Non-pigmented ciliary epithelial cell (primary cell): Measurements from ENCODE around the gene THSD4.
"Not testable (repeated sequence)": the region's sequence is repeated elsewhere in the genome, so short reads cannot be mapped to it uniquely, and the experiment has no call there.

ENCODE experiments used
- DNase-seq: peaks from one replicate; pipeline ENCODE4 v3.0.0-alpha.2; 2010; ENCODE audit warnings: low read depth

THSD4 gene

GRCh38 chr15:71192816-71193215 lies 77.5 kb downstream of the THSD4 start:
- no peak for DNase-seq

- DNase-seq = no peak
These were observed 79.0 kb downstream of the THSD4 start for GRCh38 chr15:71194286-71194685.

GRCh38 chr15:71195242-71195641 lies 80.0 kb downstream of the THSD4 start:
- DNase-seq = no peak

GRCh38 chr15:71197620-71198019 lies 82.3 kb downstream of the THSD4 start:
- no peak for DNase-seq

- DNase-seq = no peak
These were observed 83.6 kb downstream of the THSD4 start for GRCh38 chr15:71198846-71199245.

GRCh38 chr15:71199384-71200351 lies 84.4 kb downstream of the THSD4 start:
- no peak for DNase-seq

GRCh38 chr15:71201477-71201876 lies 86.2 kb downstream of the THSD4 start:
- DNase-seq = no peak

- no peak for DNase-seq
These were observed 87.4 kb downstream of the THSD4 start for GRCh38 chr15:71202712-71203111.

GRCh38 chr15:71203586-71204474 lies 88.6 kb downstream of the THSD4 start:
- DNase-seq = no peak

- DNase-seq = no peak
These were observed 91.9 kb downstream of the THSD4 start for GRCh38 chr15:71207141-71207540.

GRCh38 chr15:71212146-71212545 lies 96.9 kb downstream of the THSD4 start:
- DNase-seq = no peak

GRCh38 chr15:71213943-71214342 lies 98.7 kb downstream of the THSD4 start:
- not testable (repeated sequence) for DNase-seq

GRCh38 chr15:71215126-71215894 lies 100.0 kb downstream of the THSD4 start:
- no peak for DNase-seq

- no peak for DNase-seq
These were observed 103.1 kb downstream of the THSD4 start for GRCh38 chr15:71218272-71218805.

- no peak for DNase-seq
These were observed 103.8 kb downstream of the THSD4 start for GRCh38 chr15:71219101-71219500.

GRCh38 chr15:71219645-71220044 lies 104.4 kb downstream of the THSD4 start:
- DNase-seq = peak; percentile 54

GRCh38 chr15:71220828-71221227 lies 105.6 kb downstream of the THSD4 start:
- DNase-seq = no peak

- DNase-seq = no peak
These were observed 106.1 kb downstream of the THSD4 start for GRCh38 chr15:71221417-71221816.

GRCh38 chr15:71223516-71223915 lies 108.2 kb downstream of the THSD4 start:
- DNase-seq = no peak

- DNase-seq = no peak
These were observed 108.8 kb downstream of the THSD4 start for GRCh38 chr15:71224024-71224423.

- DNase-seq = no peak
These were observed 110.6 kb downstream of the THSD4 start for GRCh38 chr15:71225851-71226250.
